HG02970 (cell line): ENCODE measurements around the gene SPATS2L.
"Not testable (repeated sequence)": the region's sequence is repeated elsewhere in the genome, so short reads cannot be mapped to it uniquely, and the experiment has no call there.

Experiments used
- ATAC-seq: cut with Tn5 transposase; IDR thresholded peaks from one replicate; pipeline ENCODE4 v1.9.1; 2021; ENCODE audit warnings: mild to moderate bottlenecking, moderate library complexity, moderate number of reproducible peaks; ENCODE audit not compliant: unreplicated experiment, low FRiP score

The SPATS2L gene

DNA sequence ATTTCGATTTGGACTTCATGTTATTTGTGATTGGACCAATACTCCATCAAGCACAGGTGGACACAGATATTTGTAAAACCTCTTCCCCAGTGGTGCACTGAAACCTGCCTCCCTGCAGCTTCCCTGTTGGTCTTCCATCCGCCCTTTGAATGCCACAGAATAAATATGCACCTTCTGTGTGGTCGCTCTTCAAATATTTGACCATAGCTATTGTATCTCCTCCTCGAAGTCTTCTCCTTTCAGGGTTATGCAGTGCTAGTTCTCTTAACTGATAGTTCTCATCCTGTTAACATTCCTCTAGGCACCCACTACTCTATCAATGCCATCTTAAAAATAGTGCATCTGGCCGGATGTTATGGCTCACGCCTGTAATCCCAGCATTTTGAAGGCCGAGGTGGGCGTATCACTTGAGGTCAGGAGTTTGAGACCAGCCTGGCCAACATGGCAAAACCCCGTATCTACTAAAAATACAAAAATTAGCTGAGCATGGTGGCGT is 12.5 kb downstream of the SPATS2L start:
- no peak for ATAC-seq

- no peak for ATAC-seq
Observed at GRCh38 chr2:200319548-200320337, 13.2 kb downstream of the SPATS2L start.

DNA sequence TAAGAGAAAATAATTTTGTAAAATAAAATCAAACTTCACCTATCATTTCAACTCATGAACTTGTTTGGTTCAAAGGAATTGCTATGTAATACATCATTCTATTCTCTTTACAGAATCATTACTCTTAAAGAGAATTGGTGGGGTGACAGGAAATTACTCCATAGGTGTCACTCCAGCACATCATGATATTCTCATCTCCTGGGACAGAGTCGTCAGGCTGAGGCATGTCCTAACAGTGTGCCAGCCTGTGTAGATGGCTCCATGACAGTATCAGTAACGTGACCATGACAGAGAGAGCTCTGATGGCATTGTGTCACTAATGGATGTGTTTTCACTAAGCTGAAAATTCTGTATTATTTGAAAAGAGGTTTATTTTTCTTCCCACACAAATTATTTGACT is 13.9 kb downstream of the SPATS2L start:
- ATAC-seq, result no peak

DNA sequence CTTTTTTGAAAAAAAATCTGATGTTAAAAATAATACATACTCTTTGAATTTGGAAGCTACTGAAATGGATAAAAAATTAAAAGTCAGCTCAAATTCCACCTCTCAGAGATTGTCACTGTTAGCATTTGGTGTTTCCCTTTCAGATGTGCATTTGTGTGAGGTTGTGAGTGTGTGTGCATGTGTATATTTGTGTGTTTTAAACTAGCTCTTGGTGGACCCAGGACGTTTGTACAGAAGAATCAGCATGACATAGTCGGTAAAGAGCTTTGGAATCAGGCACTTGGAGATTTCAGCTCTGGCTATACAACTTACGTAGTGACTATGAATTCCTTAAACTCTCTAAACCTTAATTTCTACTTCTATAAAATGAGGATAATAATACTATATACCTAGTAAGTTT is 14.5 kb downstream of the SPATS2L start:
- no peak for ATAC-seq

GRCh38 chr2:200321780-200322534 is 15.5 kb downstream of the SPATS2L start:
- ATAC-seq, result no peak

DNA sequence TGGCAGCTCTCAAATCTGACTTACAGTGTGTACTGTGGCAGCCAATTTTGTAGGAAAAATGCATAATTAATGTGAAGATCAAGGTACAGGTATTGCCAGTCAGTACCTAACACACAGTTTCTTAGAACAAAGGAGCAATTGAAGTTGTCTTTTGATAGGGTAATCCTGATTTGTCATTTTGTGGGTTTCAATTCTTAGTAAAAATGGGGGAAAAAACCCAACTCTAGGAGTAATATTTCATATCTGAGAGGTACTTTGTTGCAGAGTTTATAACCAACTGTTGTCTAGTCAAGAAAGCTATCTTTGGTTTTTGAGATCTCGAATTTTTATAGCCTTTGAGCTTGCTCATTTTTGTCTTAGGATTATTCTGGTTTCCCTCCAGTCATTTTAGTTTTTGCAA is 16.1 kb downstream of the SPATS2L start:
- no peak for ATAC-seq

DNA sequence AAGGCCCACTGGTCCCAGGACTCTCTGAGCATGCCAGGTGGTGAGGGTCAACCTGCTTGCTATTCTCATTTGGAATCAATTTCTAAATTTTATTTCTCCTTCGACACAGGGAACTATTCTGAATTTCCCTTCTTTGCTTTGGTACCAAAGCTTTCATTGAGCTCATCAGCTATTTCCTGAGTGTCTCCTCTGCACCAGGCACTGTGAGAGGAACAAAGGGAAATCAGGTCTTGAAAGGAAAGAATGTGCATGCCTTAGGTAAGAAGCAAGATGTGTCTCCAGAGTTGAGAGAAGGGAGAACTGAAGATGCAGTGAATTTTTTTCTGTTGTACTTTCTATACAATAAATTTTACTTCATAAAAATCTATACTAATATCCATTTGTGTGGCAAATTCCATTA is 17.9 kb downstream of the SPATS2L start:
- no peak for ATAC-seq

GRCh38 chr2:200329384-200329783 is 22.9 kb downstream of the SPATS2L start:
- no peak for ATAC-seq

- ATAC-seq, result no peak
Observed at GRCh38 chr2:200329798-200330197, 23.3 kb downstream of the SPATS2L start.

- no peak for ATAC-seq
Observed at GRCh38 chr2:200330351-200331060, 24.0 kb downstream of the SPATS2L start.

- ATAC-seq, result no peak
Observed at GRCh38 chr2:200331061-200331400, 24.5 kb downstream of the SPATS2L start.

DNA sequence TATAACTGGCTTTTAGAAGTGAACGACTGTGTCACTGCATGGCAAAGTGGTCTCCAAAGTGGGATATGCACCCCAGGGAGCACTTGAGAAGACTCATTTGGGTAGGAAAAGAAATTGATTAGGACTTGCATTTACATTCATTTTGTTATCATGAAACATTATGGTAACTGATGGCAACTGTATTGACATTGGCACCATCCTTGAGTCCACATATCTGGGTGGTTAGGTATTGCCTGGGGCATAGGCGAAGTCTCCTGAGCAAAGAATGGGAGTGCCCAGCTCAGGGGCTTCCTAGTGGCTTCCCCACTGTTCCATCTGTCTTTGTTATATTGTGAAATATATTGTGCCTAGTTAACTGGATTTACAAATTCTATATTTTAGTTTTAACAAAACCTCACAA is 29.2 kb downstream of the SPATS2L start:
- ATAC-seq, result no peak

GRCh38 chr2:200336980-200337615 is 30.6 kb downstream of the SPATS2L start:
- no peak for ATAC-seq

DNA sequence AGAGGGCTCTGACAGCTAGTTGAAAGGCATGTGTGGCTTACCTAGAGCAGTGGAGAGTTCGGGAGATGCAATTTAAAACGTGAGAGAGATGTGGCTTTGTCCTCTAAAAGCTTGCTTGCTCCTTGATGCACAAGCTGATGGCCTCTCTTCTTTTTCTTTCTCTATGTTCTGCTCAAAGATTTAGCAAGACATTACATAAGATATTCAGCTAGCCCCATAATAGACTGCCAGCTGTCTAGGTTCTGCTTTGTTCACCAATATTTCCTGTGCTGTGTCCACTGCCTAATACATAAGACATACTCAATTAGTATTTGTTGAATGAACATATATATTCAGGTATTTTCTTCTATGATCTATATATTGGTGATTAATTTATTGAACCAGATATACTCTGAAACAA is 31.1 kb downstream of the SPATS2L start:
- no peak for ATAC-seq

GRCh38 chr2:200338692-200339091 is 32.2 kb downstream of the SPATS2L start:
- no peak for ATAC-seq

DNA sequence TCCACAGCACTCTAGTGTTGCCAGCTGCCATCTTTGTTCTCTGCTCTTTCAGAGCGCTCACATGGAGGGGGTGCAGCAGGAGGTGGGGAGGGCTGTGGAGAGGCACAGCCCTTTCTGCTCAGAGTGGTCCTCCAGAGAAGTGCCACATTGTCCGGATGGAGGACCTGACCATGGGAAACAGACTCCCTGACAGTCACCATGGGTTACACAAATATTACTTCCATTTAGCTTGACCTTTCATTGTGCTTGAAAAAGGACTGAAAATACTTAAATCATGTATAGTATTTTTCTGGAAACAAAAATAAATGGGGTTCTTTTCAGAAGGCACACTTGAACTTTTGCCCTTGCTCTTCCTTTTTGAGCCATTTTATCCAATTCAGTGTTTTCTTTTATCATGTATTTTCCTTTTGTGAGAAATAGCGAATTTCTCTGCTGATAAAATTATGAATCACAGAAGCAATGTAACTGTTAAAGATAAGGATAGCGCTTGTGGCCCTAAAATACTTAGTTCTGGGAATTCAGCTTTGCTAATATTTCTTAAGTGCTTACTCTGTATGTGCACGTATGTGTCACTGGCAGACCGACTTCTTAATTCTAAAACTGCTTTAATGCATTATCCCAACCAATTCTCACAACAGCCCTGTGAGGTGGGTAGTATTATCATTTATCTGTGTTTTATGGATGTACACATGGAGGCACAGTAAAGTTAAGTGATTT is 34.2 kb downstream of the SPATS2L start:
- ATAC-seq, result no peak

DNA sequence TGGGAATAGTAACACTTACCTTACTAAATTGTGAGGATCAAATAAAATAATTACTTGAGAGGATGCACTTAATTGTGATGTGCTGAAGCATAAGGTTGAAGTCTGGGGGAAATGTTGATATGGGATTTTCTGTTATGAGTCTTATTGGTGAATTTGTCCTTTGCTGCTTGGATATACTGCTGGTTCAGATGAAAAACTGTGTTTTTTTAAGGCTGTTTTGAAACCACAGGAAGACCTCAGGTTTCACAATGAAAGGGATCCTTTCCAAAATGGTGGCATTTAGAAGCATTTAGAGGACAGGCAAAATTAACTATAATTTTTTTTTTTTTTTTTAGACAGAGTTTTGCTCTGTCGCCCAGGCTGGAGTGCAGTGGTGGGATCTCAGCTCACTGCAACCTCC is 34.9 kb downstream of the SPATS2L start:
- no peak for ATAC-seq

DNA sequence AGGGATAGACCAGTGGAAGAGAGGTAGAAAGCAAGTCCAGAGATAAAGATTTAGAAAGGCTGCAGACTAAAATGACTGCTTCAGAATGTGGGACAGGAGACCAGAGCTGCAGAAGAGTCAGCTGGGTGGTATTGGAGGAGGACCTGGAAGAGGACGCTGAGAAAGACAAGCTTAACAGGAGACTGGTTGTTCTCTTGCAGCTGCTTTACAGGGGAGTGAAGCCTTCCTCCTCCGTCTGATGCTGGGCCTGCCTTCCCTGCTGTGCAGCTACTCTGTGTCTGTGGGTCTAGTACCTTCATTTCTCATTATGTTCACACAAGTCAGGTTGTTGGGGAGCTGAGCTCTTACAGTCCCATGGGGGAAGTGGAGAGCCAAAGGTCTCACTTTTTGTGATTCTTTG is 35.7 kb downstream of the SPATS2L start:
- ATAC-seq, result no peak

DNA sequence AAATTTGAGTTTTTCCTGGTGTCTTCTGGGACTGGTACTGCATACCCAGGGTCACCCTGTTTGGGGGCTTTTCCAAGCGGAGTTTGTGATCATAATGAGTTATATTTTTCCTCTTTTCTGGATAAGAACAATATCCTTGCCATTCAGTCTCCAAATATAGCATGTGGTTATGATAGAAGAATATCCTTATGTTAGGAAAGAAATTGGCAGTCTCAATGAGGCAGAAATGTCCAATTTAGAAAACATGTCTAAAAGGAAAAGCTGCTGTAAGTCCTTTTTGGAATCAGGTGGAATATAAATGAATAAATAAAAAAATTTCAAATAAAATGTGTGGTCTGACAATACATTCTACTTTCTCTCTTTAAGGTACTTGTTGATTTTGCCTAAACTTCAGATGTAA is 36.2 kb downstream of the SPATS2L start:
- ATAC-seq, result no peak

GRCh38 chr2:200344202-200344601 is 37.7 kb downstream of the SPATS2L start:
- ATAC-seq, result not testable (repeated sequence)
